GM19351 (cell line): ENCODE results near the gene KIF21A.
A peak's percentile ranks its signal among the peaks of the same experiment; 100 is the strongest.

Experiments
- ATAC-seq: cut with Tn5 transposase; IDR thresholded peaks from one replicate; pipeline ENCODE4 v1.9.1; 2021; ENCODE audit warnings: mild to moderate bottlenecking, moderate library complexity; ENCODE audit not compliant: unreplicated experiment

The KIF21A gene

DNA sequence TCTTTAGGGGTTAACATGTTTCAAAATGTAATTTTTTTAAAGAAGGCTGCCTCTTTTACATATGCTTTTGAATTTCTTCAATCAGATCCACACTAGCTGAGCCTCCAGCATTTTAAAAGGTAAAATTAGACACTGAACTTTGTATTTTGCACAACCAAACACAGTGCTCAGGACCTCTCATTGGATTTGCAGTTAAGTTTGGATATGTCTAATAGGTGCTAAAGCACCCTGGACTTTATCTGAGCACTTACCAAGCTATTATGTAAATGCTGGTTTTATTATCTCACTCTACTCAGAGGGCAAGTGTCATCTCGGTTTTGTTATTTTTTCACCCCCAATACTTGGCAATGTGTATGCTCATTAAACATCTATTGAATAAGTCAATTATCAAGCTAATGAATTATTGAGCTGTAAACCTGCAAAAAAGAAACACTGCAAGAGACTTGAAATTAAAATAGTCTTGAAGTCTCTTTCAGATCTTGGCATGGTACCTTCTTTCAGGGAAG, 150.7 kb downstream of the KIF21A start:
- no peak for ATAC-seq

DNA sequence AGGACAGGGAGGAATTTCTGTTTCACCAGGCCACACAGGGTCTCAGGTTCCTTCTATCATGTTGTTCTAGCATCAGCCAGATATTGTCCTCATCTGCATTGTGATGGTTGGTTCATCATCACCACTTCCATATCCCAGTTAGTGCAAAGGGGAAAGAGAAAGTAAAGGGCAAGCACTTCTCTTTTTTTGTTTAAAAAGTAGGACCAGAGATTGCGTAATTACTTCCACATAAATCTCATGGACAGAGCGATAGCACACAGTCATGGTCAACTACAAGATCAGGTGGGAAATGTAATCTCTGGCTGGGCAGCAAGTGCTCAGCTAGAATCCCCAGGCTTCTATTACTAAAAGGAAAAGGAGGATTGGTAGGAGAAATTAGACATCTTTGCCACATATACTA, 155.1 kb downstream of the KIF21A start:
- no peak for ATAC-seq

DNA sequence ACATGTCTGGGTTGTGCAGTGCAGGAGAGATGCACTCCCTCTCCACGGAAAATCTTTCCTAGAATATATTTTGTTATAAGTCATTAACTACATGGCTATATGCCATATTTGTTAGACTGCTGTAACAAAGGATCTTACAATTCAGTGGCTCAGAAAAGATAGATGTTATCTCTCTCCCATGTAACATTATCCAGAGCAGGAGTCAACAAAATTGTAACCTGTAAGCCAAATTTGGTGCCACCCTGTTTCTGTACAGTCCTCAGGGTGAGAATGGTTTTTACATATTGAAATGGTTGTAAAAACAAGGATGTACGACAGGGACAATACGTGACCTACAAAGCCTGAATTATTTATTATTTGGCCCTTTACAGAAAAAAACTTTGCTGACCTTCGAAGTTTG, 155.5 kb downstream of the KIF21A start:
- ATAC-seq: no peak

DNA sequence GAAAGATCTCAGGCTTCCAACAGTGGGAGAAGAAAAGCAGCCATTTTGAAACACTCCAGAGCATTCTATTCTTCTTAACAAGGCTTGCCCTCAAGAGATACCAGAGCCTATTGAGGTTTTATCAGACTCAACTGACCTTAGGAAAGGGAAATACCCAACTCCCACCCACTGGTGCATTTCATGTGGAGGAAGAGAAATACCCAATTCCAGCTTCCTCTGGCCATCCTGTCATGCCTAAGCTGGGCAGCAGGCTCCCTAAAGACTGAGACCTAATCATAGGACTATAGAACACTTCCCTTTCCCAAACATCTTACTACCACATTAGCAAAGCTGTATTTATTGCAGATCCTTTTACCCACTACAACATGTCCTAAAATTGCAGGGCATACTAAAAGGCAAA, 164.5 kb downstream of the KIF21A start:
- no peak for ATAC-seq

DNA sequence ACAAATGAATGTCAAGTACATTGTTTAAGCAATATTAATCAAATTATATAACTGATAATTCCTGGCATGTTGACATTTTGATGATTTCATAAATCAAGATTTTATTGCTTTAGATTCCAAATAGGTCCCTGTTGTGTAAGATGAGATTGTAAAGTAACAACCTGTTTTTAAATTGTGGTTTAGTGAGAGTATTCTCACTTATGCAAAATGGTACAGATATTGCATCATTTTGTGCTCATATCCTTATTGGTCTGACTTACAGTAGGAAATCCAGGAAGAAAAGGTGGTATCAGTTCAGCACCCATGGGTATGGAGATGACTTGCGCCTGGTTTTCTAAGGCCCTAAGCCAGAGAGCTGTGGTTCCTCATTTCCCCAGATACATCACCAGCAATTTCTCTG, 165.5 kb downstream of the KIF21A start:
- ATAC-seq: no peak

DNA sequence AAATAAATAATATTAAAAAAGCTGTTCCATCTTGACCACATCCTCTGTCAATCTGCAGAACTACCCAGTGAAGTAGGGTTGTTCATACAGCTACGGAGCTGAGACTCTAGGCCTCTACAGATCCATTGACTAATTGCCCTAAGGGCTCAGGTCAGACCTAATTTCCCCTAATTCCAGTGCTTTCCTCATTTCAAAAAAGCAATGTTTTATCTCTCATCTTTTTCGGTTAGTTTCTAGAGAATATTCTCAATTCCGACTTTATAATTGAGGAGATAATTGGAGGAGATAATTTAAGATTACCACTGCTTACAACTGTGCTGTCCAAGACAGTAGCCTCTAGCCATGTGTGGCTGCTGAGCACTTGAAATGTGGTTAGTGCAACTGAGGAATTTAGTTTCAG, 167.1 kb downstream of the KIF21A start:
- no peak for ATAC-seq

DNA sequence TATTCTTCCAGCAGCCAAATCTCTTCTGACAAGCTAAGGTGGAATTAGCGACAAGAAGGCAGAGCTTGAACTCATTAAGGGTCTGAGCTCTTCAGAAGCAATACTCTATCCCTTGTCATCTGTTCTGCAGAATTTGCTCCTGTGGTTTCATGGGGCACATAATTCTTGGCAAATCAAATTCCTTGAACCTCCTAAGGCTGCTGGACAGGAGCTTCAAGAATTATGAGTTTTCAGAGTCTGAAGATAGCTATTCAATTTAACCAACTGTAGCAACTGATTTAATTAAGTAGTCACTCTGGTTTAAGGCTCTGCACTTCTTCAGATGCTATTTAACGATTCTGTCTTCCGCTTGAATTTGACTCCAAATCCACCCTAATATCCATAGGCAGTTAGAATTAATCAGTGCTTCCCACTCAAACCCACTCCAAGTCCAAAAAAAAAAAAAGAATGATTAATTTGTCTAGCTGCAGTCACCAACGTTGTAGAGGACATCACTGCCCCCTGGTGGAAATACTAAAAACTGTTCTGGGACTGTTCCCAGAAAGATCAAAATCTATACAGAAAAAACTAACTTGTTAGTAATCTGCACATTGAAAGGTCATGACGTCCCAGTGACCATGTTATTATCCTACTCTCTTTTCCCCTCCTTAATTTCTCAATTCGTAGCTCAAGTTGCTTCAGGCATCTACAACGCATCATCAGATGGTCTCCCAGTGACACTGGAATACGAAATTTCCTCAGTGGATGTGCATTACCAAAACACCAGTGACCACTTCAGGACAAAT, 169.9 kb downstream of the KIF21A start:
- ATAC-seq: peak; percentile 57

DNA sequence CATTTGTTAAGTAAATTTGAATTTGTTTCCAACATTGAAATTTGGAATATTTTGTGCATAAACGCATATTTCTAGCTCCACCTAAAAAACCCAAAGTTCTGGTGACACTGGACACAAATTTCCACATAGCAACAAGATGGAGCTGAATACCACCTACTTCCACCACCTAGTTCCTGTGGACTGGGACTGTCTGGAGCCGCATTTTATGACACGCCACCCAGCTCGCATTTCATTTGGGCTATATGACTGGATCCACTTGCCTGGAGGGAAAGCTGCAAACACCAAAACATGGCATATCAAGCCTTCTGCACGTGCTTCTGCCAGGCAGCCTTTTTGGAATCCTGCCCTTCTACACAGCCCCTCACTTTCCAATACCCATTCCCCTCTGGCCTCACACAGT, 173.4 kb downstream of the KIF21A start:
- no peak for ATAC-seq

DNA sequence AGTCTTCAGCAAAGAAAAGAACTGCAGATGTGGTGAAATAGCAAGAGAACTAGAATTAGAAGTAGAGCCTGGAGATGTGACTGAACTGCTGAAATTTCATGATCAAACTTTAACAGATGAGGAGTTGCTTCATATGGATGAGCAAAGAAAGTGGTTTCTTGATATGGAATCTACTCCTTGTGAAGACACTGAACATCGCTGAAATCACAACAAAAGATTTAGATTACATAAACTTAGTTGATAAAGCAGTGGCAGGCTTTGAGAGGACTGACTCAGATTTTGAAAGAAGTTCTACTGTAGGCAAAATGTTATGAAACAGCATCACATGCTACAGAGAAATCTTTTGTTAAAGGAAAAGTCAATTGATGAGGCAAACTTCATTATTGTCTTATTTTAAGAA, 175.0 kb downstream of the KIF21A start:
- no peak for ATAC-seq

DNA sequence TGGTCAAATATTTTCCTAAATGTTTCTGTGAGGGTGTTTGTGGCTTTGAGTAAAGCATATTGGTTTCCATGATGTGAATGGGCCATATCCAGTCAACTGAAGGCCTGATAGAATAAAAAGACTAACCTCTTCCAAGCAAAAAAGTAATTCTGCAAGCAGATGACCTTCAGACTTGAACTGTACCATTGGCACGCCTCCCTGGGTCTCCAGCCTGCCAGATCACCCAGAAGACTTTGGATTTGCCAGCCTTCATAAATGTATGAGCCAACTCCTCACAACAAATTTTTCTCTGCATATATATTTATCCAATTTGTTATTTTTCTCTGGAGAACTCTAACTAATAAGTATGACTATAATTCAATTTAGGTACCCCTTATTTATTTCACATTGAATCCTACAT, 190.3 kb downstream of the KIF21A start:
- no peak for ATAC-seq
